Sigmoid colon (tissue), 7 donors: ENCODE data around the gene CRYZ. TPM values are rescaled to one million over a fixed set of nuclear protein-coding genes. Genes with fewer than 3 reads are reported as not detected.

Source experiments
- DNase-seq: peaks from one replicate; pipeline ENCODE4 v3.0.0-alpha.2; 2019
- H3K27ac ChIP-seq, 4 donors: fragments of 200-600 bp; sonication (generic); one replicate each; pipeline ENCODE4 v1.5.1; 2016 to 2019; ENCODE audit warnings: mild to moderate bottlenecking in 1 of 4
- H3K27me3 ChIP-seq, 3 donors: fragments of 200-600 bp; sonication (generic); one replicate each; pipeline ENCODE4 v1.5.1; 2019; ENCODE audit warnings: mild to moderate bottlenecking in 1 of 3
- H3K36me3 ChIP-seq, 4 donors: fragments of 200-600 bp; sonication (generic); one replicate each; pipeline ENCODE4 v1.5.1; 2016 to 2019
- H3K4me1 ChIP-seq, 4 donors: fragments of 200-600 bp; sonication (generic); one replicate each; pipeline ENCODE4 v1.5.1; 2017 to 2019
- H3K4me3 ChIP-seq, 4 donors: fragments of 200-600 bp; sonication (generic); one replicate each; pipeline ENCODE4 v1.5.1; 2017 to 2019; ENCODE audit warnings: mild to moderate bottlenecking in 2 of 4, moderate library complexity in 1 of 4
- H3K9me3 ChIP-seq, 4 donors: fragments of 200-600 bp in 3 of 4; sonication (generic) in 3 of 4; one replicate each; pipeline versions ENCODE4 v1.5.1 to v1.6.1; 2013 to 2019
- EP300 ChIP-seq, 4 donors: sonication (generic); formaldehyde crosslinking; IDR thresholded peaks; one replicate each; pipeline ENCODE4 v1.6.1; 2017; ENCODE audit warnings: antibody characterized with exemption in 4 of 4
- POLR2A ChIP-seq, 2 donors: fragments of 450-650 bp; IDR thresholded peaks; one replicate each; pipeline ENCODE4 v1.6.1; 2016; ENCODE audit warnings: antibody characterized with exemption in 2 of 2, mild to moderate bottlenecking in 2 of 2, moderate library complexity in 2 of 2
- POLR2AphosphoS5 ChIP-seq, 4 donors: sonication (generic); formaldehyde crosslinking; IDR thresholded peaks; one replicate each; pipeline ENCODE4 v1.6.1; 2017; ENCODE audit warnings: antibody characterized with exemption in 4 of 4
- WGBS, 2 donors: extraction: QIAGEN DNeasy Blood & Tissue Kit; methylation state at CpG; one replicate each; pipeline ENCODE4 v1.1.7; 2013; 5-methylcytosine and 5-hydroxymethylcytosine counted together
- intact Hi-C: fragments of 100-400 bp; cut with DNase I; formaldehyde crosslinking; loops from one replicate; pipeline ENCODE4 v1.15.1; 2023
- polyA plus RNA-seq, 3 donors: library from polyadenylated mRNA; stranded (reverse); fragments of 200-250 nt; gene quantifications; one replicate each; pipeline ENCODE4 v1.2.3, GENCODE V29; 2013
- total RNA-seq, 4 donors: library from RNA; depleted of rRNA; stranded (reverse); fragments of >200 nt; gene quantifications; one replicate each; pipeline ENCODE4 v1.1.0, GENCODE V29; 2016
- TF ChIP-seq, protein P1 (sequence below), 4 experiments: fragments of 450-650 bp in 3 of 4; fragments of 200-600 bp in 1 of 4; IDR thresholded peaks; one replicate each; pipeline ENCODE4 v1.5.1; 2016 to 2019; ENCODE audit warnings: antibody characterized with exemption in 4 of 4, mild to moderate bottlenecking in 3 of 4, moderate library complexity in 2 of 4
- donor health status: healthy with polysubstance abuse.
- donor health status: Bipolar disorder and iron deficiency.
- donor health status: healthy.

The CRYZ gene
- total and polyA plus RNA-seq, 7 donors, result 10.4 to 43.2 (median 25.2) TPM

DNA sequence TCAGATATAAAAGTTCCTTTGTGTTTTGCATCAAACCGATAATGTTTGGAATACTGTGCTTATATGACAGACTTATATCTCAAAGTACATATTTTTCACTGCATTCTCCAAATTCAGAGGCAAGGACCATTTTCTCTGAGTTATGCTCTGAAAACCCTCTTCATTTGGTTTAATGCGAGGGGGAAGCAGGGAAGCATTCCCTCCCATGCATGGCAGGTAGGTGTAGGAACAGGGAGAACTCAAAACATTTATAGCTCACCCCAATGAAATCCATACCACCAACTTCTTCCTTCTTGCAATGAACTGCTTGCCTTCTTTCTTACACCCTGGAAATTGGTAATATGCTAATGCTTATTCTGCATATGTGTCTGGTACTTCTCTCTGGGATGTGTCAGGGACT, 48.5 kb downstream of the CRYZ start:
- Histone ChIP-seq H3K4me3 (no peak overlapping the region), H3K4me1 (no peaks in the 10 kb centered on the region), H3K36me3 (no peaks in the 10 kb centered on the region), H3K27ac (no peak overlapping the region), H3K27me3 (no peaks in the 10 kb centered on the region), H3K9me3 (no peaks in the 10 kb centered on the region)
- TF ChIP-seq POLR2AphosphoS5 (IDR thresholded peaks at IDR 0.05) (no peak), POLR2A (IDR thresholded peaks at IDR 0.05) (no peak), EP300 (IDR thresholded peaks at IDR 0.05) (no peak)
- TF ChIP-seq, protein P1, sequence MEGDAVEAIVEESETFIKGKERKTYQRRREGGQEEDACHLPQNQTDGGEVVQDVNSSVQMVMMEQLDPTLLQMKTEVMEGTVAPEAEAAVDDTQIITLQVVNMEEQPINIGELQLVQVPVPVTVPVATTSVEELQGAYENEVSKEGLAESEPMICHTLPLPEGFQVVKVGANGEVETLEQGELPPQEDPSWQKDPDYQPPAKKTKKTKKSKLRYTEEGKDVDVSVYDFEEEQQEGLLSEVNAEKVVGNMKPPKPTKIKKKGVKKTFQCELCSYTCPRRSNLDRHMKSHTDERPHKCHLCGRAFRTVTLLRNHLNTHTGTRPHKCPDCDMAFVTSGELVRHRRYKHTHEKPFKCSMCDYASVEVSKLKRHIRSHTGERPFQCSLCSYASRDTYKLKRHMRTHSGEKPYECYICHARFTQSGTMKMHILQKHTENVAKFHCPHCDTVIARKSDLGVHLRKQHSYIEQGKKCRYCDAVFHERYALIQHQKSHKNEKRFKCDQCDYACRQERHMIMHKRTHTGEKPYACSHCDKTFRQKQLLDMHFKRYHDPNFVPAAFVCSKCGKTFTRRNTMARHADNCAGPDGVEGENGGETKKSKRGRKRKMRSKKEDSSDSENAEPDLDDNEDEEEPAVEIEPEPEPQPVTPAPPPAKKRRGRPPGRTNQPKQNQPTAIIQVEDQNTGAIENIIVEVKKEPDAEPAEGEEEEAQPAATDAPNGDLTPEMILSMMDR (IDR thresholded peaks at IDR 0.05), result no peak
- 92 to 93% methylated on average over 2 of the region's 2 CpGs for WGBS, 2 donors
- intact Hi-C loops, result no loop called here
- DNase-seq, result no peak

DNA sequence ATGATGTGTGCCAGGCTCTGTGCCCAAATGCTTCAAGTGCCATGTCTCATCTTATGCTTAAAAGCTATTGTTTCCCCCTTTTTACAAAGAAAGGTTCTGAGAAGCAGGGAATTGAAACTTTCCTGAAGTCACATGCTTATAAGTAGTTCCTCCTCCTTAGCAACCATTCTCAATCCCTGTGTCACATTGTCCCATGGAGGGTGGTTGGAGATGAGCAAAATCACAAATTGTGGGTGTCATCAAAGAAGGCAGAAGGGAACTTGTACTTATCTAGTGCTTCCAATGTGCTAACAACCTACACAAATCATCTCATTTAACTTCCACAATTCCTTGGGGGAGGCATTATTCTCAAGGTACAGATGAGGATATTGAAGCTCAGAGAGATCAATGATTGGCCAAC, 49.2 kb downstream of the CRYZ start:
- no peak overlapping the region for H3K27ac ChIP-seq
- H3K9me3 ChIP-seq, result no peaks in the 10 kb centered on the region
- TF ChIP-seq POLR2A (IDR thresholded peaks at IDR 0.05) (no peak), EP300 (IDR thresholded peaks at IDR 0.05) (no peak), POLR2AphosphoS5 (IDR thresholded peaks at IDR 0.05) (no peak)
- TF ChIP-seq, protein P1 (IDR thresholded peaks at IDR 0.05), result no peak
- no peaks in the 10 kb centered on the region for H3K27me3 ChIP-seq
- no peak overlapping the region for H3K4me3 ChIP-seq
- no peaks in the 10 kb centered on the region for H3K4me1 ChIP-seq
- no peaks in the 10 kb centered on the region for H3K36me3 ChIP-seq
- intact Hi-C loops, result no loop called here
- DNase-seq, result no peak

DNA sequence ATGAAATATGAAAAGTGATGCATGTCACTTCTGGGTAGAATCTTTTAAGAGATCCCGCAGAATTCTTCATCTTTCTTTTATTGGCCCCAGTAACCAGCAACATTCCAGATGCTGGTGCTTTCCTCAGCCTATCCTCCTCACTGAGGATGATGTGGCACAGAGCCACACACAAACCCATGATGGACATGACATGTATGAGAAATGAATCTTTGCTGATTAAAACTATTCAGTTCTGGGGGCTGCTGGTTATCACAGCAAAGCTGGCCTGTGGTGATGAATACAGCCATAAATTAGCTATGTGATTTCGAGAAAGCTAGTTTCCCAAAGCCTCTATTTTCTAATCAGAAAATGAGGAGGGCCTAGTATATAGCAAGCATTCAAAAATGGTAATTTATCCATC, 51.0 kb downstream of the CRYZ start:
- TF ChIP-seq POLR2AphosphoS5 (IDR thresholded peaks at IDR 0.05) (no peak), POLR2A (IDR thresholded peaks at IDR 0.05) (no peak), EP300 (IDR thresholded peaks at IDR 0.05) (no peak)
- TF ChIP-seq, protein P1 (IDR thresholded peaks at IDR 0.05), result no peak
- Histone ChIP-seq H3K36me3 (no peaks in the 10 kb centered on the region), H3K27me3 (no peaks in the 10 kb centered on the region), H3K4me3 (no peak overlapping the region), H3K27ac (no peak overlapping the region), H3K4me1 (no peaks in the 10 kb centered on the region), H3K9me3 (no peaks in the 10 kb centered on the region)
- 86 to 89% methylated on average over 2 of the region's 2 CpGs for WGBS, 2 donors
- no peak for DNase-seq
- intact Hi-C loops, result no loop called here

DNA sequence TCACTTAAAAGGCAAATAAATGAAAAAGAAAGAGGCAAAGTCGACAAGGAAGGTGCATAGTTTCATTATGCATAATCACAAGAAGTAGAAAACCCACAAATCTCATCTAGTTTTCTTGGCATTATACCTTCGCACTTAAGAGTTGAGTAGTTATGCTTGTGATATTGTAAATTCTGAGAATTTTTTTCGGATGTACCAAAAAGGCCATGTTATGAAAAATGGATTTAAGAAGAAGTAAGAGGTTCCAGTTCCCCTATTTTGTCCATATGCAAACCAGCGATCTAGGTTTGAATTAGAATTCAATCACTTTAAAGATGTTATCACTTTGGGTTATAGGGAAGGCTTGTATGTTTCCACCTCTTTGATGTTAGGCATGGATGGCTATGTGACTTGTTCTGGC, 51.4 kb downstream of the CRYZ start:
- Histone ChIP-seq H3K27me3 (no peaks in the 10 kb centered on the region), H3K27ac (no peak overlapping the region), H3K4me3 (no peak overlapping the region), H3K4me1 (no peaks in the 10 kb centered on the region), H3K9me3 (no peaks in the 10 kb centered on the region), H3K36me3 (no peaks in the 10 kb centered on the region)
- intact Hi-C loops, result no loop called here
- TF ChIP-seq POLR2A (IDR thresholded peaks at IDR 0.05) (no peak), EP300 (IDR thresholded peaks at IDR 0.05) (no peak), POLR2AphosphoS5 (IDR thresholded peaks at IDR 0.05) (no peak)
- TF ChIP-seq, protein P1 (IDR thresholded peaks at IDR 0.05), result no peak
- no peak for DNase-seq
- WGBS, 2 donors, result 68 to 77% methylated on average over 4 of the region's 4 CpGs

DNA sequence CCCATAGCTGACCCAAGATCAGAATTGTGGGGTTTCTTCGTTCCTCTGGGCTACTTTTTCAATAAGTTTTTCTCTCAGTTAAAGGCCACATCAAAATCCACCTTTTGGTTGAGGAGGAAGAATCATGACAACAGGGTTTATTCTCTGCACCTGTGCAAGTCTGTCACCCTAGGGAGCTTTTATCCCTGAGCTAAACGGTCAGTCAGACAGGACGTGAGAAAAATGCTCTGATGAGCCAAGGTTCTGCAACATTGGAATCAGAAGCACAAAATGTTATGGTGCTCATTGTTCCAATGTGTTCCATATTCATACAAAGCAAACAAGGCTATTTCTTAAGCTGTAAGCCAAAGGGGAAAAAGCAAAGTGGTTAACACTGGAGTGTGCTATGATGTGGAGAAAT, 51.8 kb downstream of the CRYZ start:
- Histone ChIP-seq H3K27me3 (no peaks in the 10 kb centered on the region), H3K27ac (no peak overlapping the region), H3K4me1 (no peaks in the 10 kb centered on the region), H3K4me3 (no peak overlapping the region), H3K36me3 (no peaks in the 10 kb centered on the region), H3K9me3 (no peaks in the 10 kb centered on the region)
- intact Hi-C loops, result no loop called here
- 73 to 77% methylated on average over 3 of the region's 3 CpGs for WGBS, 2 donors
- TF ChIP-seq POLR2A (IDR thresholded peaks at IDR 0.05), result no peak
- TF ChIP-seq POLR2AphosphoS5 (IDR thresholded peaks at IDR 0.05), result no peak
- TF ChIP-seq, protein P1 (IDR thresholded peaks at IDR 0.05), result no peak
- no peak for TF ChIP-seq EP300 (IDR thresholded peaks at IDR 0.05)
- DNase-seq, result no peak
